D721Med (cell line): ENCODE measurements around the gene PIK3C2G.

Experiments used
- DNase-seq: peaks from one replicate; pipeline ENCODE4 v3.0.0; 2011; ENCODE audit warnings: low spot score; ENCODE audit not compliant: insufficient read length
- FAIRE-seq: peaks from 2 replicates; lab custom pipeline; 2011; peaks lifted over from hg19 to GRCh38; lab: Jason Lieb, UNC
- TF ChIP-seq, protein P1 (sequence below): IDR thresholded peaks from 2 replicates; pipeline ENCODE4 v1.5.1; 2012; ENCODE audit warnings: mild to moderate bottlenecking, control low read depth; ENCODE audit not compliant: insufficient read depth; ENCODE audit errors: missing control alignments

Gene PIK3C2G

DNA sequence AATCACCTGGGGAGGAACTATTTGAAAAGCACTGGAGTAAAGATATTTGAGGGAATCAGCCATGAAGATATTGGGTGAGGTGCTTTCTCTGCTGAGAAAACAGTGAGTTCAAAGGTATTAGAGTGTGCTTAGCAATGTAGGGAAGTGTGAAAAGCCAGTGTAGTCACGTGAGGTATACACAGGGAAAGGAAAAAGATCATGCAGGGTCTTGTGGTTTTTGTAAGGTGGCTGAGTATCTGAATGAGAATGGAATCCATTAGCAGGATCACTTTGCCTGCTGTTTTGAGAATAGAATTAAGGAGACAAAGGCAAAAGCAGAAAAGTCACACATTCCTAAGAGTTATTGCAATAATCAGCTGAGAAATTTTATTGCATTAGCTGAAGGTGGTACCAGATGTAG is 193.0 kb downstream of the PIK3C2G start:
- FAIRE-seq: no peak
- no peak for DNase-seq
- TF ChIP-seq, protein P1, sequence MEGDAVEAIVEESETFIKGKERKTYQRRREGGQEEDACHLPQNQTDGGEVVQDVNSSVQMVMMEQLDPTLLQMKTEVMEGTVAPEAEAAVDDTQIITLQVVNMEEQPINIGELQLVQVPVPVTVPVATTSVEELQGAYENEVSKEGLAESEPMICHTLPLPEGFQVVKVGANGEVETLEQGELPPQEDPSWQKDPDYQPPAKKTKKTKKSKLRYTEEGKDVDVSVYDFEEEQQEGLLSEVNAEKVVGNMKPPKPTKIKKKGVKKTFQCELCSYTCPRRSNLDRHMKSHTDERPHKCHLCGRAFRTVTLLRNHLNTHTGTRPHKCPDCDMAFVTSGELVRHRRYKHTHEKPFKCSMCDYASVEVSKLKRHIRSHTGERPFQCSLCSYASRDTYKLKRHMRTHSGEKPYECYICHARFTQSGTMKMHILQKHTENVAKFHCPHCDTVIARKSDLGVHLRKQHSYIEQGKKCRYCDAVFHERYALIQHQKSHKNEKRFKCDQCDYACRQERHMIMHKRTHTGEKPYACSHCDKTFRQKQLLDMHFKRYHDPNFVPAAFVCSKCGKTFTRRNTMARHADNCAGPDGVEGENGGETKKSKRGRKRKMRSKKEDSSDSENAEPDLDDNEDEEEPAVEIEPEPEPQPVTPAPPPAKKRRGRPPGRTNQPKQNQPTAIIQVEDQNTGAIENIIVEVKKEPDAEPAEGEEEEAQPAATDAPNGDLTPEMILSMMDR: no peak

DNA sequence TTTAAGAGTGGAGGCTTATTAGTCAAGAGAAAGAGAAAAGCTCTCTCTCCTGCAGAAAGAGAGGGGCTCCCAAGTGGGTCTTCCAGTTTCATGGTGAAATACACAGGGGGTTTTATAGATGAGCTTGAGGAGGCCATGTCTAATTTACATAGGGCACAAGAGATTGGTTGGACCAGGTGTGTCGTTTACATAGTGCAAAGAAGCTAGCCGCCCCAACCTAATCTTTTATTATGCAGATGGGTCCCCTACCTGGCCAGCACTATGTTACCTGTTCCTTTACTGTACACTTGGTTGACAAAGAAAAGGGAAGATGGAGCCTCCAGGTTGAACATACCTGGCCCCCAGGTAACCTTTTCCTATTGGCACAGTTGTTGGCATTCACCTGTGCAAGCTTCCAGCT is 195.0 kb downstream of the PIK3C2G start:
- FAIRE-seq (no peak), DNase-seq (no peak)
- TF ChIP-seq, protein P1: no peak

GRCh38 chr12:18457362-18457761 is 196.0 kb downstream of the PIK3C2G start:
- no peak for DNase-seq
- TF ChIP-seq, protein P1: no peak
- FAIRE-seq: no peak

DNA sequence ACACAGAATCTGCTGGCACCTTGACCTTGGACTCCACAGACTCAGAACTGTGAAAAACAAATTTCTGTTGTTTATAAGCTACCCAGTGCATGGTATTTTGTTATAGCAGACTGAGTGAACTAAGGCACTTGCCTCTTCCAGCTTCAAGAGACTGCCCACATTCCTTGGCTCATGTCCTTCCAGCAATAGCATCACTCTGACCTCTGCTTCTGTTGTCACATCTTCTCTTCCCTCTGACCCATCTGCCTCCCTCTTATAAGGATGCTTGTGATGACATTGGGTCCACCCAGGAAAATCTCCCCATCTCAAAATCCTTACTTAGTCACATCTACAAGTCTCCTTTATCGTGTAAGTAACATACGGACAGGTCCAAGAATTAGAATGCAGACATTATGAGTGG is 200.4 kb downstream of the PIK3C2G start:
- no peak for DNase-seq
- TF ChIP-seq, protein P1: no peak
- FAIRE-seq: no peak

GRCh38 chr12:18462442-18462841 is 201.1 kb downstream of the PIK3C2G start:
- FAIRE-seq (no peak), DNase-seq (no peak)
- TF ChIP-seq, protein P1: no peak

- TF ChIP-seq, protein P1: no peak
- FAIRE-seq (no peak), DNase-seq (no peak)
Observed at GRCh38 chr12:18467620-18468245, 206.4 kb downstream of the PIK3C2G start.

DNA sequence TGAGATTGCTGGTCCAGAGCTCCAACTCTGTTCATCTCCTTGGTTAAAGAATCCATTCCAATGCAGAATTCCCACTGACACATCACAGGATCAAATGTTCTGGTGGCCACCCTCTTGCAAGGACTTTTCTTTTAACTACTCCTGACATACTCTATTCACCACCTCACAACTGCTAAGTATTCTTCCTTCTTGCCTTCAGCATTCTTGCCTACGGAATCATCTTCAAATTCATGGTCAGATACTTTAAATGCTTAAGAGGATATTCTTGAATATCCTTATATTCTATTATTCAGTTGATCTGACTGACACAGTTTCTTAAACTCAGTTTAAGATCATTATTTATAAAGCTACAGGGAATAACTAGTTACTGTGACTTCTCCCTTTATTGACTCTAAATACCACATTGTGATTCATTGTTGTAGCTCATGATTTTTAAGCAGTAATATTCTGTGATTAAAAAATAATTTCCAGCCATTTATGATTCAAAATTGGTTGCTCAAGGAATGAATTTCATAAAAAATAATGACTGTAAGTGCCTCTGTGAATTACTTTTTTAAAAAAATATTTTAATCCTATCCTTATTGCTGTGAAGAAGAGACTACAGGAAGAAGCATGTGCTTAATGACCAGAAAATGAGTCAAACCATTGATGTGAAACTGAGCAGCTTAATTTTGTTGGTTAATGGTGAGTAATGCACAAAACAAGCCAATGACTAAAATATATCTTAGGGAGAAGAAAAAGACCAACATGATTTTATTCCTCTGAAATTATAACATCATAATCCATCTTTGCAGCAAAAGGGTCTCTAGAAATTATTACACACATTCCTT is 207.1 kb downstream of the PIK3C2G start:
- FAIRE-seq (no peak), DNase-seq (no peak)
- TF ChIP-seq, protein P1: no peak
